Stimulated activated CD8-positive, alpha-beta memory T cell treated with anti-CD3 and anti-CD28 coated beads, Interleukin-12 subunit alpha, Interleukin-12 subunit beta, amount 100 ng/mL, for 4 hours (primary cell): Measurements from ENCODE around the gene ATF5.

ENCODE experiments used
- DNase-seq: peaks from one replicate; pipeline ENCODE4 v3.0.0-alpha.2; 2020; ENCODE audit warnings: low read depth

Gene ATF5

DNA sequence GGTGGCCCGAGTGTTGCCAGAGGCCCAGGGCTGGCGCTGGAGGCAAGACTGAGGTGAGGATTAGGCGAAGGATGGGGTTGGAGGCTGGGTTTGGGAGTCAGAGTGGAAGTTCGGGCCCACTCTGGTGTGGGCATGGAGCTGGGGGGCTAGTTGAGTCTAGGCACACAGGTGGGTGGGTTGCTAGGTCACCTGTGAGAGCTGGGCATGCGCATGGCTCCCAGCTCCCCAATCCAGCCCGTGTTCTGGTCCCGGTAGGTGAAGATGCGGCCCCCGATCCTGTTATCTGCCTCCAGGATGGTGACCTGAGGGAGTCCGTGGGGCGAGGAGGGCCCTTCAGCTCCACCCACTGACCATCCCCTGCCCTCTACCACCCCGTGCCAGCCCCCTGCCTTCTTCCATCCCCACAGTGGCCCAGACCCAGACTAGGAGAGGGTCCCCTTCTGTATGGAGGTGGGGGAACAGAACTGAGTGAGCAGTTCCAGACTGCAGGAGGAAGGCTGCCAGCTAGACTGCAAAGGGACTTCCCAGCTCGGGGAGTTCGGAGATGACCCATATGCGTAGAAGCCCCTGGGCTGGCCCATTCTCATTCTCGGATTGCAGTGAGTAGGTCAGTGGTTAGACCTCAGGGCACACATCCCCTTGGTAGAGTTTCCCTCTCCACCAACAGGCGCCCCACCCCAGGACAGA lies 34.0 kb upstream of the ATF5 start:
- DNase-seq = no peak

DNA sequence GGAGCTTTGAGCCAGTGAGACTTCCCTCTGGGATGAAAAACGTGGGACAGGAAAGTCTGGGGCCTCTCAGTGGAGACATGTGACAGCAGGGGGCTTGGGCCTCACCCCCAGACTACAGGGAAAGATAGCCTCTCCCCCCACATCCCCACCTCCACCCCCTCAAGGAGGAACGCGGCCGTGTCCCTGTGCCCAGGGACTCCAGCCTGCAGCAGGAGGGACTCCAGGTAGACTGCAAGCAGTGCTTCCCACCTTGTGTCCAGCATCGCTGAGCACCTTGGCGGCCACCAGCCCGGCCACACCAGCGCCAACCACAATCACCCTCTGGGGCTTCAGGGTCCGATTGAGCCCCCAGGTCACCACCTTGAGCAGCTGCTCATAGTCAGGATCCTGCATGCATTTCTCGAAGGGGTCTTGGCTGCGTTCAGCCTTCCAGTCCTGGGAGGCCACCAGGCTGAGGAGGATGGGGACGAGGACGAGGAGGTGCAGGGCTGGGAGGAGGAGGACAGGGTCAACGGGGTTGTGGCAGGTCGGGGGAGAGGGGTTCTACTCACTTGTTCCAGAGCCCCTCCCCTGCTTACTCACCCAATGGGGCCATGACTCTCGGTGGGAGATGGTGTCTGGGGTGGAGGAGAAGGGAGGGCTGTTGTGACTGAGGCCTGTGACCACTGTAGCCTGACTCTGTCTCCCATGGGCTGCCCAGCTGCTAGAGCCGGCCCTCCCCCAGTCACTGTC lies 33.3 kb upstream of the ATF5 start:
- no peak for DNase-seq

DNA sequence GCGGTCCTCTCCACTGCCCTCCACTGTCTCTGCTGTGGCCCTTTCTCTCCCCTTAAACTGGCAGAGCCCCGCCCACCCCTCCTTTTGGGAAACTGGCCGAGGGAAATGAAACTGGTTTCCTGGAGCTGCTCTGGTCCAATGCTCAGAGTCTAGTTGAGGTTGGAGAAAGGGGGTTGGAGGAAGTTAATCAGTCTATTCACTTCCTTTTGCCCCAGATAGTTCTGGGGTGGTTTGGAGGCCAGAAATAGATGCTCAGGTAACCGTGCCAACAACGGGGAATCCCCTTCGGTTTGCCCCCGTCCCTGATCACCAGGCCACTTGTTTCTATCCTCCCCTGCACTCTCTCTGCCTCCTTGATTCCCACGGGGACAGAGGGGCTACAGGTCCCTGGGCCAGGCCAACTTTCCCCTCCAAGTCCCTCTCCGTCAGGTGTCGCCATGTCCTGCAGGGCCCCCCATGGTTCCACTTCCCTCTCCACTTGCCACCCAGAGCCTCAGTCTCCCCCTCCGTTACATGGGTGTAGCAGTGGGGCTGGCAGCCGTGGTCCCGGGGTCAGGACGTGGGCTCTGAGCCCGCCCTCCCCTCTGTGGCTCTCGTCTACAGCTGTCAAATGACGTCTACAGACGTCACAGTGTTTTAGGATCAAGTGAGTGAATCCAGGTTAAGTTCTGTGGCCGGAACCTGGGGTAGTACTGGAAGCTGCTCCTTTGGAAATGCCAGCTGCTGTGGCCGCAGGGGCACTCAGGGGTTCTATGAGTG lies 32.0 kb upstream of the ATF5 start, which contains the start of gene IL4I1:
IL4I1 (minus strand) TSS at position 25 of the 759 bp plus-strand sequence. CDS start 727 bp downstream, outside the sequence.
- DNase-seq = peak; percentile 42

DNA sequence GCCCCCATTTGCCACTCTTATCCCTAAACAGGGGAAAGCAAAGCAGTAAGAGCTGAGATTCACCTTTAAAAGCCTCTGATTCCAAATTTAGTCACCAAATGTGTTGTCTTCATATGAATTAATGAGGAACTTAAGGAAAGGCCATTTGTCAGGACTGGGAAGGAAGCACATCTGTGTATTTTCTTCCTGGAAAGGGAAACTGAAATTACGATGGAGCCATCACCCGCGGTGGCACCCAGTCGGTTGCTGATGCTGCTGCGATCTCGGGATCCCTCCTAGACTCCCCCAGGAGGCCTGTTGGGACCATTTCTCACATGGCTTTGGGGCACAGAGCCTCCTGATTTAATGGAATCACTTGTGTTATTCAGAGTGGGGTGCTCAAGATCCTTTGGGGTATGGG lies 24.9 kb upstream of the ATF5 start:
- DNase-seq = no peak

DNA sequence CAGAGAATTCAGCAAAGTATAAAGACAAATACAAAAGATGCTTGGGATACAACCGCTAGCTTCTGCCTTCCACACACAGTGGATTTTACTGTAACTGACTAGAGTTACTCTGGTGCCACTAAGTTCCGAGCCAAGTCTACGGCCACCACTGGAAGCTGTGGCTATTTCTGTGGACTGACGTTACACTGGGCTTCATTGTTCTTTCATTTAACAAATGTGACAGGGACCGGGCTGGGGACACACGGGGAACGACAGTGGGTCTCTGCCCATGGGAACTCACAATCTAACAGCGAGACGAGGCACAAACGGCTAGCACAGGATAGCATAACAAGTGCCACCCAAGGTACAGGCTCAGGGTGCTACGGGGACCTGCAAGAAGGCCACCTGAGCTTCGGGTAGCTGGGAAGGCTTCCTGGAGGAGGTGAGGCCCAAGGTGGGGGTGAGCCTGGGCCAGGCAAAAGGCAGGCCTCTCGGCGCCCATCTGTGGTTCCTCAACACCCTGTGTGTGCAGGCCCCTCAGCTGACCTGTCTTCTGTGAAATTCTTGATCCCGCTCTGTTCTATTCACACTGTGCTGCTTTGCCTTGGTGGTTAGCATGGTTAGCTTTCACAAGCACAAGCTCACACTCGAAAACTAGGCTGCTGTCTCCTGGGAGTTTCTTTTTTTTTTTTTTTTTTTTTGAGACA lies 22.0 kb upstream of the ATF5 start:
- no peak for DNase-seq

DNA sequence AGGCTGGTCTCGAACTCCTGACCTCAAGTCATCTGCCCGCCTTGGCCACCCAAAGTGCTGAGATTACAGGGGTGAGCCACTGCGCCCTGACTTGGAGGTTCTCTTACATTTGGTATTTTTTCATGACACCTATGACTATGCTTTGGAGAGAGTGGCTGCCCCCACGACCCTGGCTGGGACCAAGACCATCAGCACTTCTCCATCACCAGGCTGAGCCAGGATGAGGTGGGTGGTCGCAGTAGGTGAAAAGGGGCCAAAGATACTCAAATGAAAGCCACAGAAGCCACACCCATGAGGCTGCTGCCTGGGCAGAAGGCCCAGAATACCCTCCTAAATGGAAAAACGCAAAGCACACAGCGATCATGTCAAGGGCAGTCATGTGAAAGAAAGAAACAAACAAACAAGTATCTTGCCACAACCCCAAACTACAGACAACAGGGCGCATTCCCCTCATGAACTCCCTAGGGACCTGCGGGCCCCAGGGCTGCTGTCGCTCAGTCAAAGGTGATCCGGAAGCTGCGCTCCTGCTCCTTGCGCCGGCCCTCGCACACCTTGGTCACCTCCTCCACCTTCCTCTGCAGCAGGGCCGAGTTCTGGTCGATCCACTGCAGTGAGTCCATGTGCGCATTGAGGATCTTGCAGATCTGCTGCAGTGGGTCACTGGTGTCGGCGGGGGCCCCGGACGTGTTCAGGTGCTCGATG lies 21.1 kb upstream of the ATF5 start:
- DNase-seq = no peak

DNA sequence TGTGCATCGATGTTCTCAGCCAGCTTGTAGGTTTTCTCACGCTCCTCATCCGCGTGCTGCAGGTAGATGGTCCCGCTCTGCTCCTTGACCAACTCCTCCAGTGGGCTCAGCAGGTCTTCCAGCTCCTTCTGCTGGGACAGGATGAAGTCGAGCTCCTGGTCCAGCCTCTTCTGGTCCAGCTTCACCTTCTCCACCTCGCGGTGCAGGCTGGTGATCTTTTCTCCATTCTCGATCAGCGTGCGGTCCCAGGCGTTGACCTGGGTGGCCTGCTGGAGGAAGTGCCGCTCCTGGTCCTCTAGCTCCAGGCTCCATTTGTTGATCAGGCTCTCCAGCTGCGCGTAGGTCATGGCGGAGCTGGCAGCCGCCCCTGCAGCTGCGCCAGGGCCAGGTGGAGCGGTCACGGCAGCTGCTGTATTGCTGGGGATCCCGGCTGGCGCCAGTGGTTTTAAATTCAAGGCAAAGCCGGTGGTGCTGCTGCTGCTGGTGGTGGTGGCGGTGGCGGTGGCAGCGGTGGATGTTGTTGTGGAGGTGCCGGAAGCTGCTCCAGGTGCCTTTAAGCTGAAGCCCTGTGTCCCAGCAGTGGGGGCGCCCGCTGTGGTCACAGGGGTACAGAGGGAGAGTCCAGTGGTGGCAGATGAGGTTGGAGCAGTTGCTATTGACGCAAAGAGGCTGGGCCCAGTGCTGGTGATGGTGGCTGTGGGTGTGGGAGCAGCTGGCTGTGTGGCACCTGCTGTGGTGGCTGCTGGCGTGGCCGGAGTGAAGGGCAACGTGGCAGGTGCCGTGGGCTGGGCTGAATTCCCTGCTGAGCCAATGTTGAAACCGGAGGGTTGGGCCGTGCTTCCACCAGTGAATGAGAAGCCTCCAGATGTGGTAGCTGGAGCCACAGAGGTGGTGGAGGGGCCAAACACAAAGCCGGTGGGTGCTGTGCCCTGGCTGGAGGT lies 20.3 kb upstream of the ATF5 start:
- no peak for DNase-seq

DNA sequence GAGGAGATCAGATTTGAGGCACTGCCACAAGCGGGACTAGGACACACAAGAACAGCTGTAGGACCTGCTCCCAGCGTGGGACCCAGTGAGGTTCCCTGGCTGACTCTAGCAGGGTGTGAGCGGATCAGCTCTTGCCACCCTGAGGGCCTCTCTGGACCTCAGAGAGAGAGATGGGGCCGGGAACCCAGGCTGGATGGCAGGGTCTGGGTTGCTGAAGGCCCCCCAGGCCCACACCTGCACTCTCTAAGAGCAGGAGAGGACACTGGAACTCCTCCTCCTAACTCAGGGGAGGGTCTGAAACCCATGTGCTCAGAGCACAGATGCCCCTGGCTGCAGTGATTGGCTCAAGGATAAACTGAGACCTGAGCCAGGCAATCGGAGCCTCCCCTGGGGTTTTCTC lies 18.8 kb upstream of the ATF5 start:
- DNase-seq = no peak

DNA sequence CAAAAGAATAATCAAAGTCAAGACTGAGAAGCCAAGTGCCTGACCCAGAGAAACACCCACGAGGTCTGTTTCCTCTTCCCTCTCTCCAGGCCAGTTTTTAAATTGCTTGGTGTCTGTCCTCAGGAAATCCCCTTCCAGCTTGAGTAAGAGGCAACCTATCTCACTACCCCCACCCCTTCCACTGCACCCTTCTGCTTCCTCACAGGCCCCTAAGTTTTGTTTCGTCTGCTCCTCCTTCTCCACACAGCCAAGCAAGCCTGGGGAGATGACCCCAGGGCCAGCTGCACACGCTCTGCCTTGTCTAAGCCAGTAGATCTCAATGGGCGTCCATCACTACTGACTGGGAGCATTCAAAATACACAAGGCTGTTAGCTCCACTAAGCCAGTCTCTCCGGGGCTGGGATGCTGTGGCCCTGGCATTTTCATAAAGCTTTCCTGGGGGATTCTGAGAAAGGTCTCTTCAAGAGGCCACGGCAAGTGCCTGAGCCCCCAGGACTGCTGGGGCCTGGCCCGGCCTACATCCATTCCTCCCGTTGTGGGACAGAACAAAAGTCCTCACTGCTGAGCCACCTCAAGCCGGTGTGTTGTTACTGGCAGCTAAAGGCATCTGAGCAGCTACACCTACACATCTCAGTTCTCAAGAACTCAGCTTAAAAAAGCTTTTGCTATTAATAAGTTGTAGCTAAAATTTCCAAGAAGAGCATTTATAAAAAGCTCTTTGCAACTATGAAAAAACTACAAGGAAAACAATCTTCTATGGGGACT lies 17.4 kb upstream of the ATF5 start:
- no peak for DNase-seq

DNA sequence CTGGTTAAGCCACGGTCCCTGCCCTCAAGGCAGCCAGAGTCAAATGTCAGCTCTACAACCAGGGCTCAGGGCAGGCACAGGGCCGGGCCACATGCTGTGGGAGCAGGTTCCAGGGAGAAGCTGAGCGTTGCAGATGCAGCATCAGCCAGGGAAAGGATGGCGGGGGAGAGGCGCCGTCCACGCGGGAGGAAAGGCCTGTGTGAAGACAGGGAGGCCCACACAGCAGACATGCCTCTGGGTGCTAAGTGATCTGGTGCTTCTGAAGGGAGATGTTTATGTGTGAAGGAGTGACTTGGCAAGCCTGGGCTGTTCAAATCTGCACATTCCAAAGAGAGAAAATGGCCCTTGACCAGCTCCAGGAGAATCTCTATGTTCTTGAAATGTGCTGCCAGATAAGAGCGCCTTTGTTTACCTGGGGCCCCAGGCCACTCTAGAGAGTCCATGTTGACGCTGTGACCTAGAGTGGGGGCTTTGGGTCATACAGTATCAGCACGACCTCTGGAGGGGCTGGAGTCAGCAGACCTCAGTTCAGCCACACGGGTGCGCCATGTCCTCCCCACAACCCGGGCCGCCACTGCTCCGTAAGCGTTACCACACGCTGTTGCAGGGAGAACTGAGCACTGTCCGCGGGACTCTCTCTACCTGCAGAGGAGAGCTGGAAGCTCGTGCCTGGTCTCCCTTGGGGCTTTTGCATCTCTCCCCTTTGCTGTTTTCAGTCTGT lies 15.9 kb upstream of the ATF5 start:
- no peak for DNase-seq

DNA sequence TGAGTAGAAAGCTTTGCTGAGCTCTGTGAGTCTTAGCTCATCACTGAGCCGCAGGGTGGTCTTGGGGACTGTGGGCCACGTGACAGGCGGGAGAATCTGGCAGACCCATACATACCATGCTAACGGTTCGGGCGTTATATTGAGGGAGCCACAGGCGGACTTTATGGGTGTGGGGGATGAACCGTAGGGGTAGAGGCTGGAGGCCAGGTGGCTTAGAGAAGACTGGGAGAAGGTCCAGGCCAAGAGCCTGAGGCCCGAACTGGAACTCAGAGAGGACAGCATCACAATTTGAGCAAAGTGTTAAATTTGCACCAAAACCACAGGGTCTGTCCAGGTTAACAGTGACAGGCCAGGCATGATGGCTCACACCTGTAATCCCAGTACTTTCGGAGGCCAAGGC lies 15.3 kb upstream of the ATF5 start:
- DNase-seq = no peak

DNA sequence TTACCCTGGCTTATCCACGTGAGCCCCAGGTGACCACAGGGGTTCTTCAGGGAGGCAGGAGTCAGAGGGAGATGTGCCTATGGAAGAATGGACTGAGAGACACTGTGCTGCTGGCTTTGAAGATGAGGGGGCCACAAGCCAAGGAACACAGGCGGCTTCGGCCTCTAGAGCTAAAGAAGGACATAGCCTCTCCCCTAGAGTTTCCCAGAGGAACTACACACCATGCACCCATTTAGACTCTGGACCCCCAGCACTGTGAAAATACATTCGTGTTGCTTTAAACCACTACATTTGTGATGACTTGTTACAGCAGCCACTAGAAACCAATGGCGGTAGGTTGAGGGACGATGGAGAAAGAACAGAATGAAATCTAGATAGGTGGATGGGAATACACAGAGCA lies 13.7 kb upstream of the ATF5 start:
- DNase-seq = no peak

DNA sequence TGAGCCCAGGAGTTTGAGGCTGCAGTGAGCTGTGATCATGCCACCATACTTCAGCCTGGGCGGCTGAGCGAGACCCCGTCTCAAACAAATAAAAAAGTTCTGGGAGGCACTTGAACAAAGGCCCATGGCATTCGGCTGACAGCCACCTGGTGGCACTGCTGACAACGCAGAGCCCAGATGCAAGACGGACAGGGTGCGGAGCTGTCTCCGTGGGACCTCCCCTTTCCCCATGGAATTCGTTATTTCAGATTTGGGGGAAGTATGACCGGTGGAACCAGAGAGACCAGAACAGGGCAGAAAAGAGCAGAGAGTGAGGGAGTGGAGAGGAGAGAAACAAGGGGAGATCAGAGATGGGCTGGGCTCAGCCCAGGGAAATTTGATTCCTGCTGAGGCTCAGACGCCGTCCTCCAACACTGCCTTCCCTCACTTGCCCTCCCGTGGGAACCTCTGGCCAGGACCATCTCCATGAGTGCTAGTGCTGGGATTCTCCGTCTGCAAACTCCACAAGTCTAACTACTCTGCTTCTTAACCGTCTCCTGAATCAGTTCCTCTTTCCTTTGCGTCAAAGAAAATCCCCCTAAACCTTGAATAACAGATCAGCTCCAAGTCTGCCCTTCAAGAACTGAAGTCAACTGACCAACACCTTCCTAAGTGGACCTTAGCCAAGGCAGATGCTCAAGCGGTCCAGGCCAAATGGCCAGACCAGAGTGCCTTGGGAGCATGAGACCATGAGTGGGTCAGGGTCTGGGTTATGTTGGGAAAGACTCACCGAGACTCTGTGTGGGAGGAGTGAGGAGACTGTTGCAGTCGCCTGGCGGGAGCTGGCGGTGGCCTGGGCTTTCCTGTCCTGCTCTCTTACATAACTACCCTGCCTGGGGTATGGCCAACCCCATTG lies 11.9 kb upstream of the ATF5 start:
- DNase-seq = no peak

DNA sequence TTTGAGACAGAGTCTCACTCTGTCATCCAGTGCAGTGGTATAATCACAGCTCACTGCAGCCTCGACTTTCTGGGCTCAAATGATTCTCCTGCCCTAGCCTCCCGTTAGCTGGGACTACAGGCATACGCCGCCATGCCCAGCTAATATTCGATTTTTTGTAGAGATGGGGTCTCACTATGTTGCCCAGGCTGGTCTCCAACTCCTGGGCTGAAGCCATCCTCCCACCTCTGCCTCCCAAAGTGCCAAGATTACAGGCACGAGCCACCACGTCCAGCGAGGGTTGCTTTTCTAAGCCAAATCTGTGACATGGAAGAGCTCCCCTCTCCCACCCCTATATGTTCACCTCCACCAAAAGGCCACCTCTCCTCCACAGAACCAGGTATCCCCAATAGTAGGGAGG lies 10.9 kb upstream of the ATF5 start:
- no peak for DNase-seq

DNA sequence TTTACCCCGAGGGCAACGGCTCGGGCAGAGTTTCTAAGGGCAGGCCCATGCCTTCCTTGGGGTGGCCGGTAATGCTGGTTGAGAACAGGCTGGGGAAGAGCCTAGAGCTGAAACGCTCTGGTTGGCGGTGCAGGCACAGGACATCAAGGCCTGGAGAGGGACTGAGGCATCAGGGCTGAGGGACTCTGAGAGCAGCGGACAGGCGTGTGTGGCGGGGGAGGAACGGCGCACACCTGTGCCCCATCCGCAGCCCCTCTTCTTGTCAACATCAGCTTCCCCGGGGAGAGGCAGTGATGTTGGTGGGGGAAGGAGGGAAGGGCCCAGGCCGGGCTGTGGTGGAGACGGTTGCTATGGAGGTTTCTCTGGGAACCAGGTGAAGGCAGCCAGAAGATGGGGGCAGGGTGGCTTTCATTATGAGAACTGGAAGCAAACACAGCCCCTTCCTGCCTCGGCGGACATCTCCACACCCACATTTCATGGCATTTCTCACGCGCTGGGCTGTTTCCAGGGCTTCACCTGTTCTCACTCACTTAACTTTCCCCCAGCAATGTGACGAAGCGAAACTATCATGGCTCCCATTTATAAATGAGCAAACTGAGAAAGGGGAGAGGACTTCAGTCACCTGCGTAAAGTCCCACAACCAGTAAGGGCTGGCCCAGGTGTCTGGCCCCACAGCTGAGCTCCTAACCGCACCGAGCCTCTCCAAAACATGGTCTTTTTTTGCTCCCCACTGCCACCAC lies 8.2 kb upstream of the ATF5 start:
- no peak for DNase-seq

DNA sequence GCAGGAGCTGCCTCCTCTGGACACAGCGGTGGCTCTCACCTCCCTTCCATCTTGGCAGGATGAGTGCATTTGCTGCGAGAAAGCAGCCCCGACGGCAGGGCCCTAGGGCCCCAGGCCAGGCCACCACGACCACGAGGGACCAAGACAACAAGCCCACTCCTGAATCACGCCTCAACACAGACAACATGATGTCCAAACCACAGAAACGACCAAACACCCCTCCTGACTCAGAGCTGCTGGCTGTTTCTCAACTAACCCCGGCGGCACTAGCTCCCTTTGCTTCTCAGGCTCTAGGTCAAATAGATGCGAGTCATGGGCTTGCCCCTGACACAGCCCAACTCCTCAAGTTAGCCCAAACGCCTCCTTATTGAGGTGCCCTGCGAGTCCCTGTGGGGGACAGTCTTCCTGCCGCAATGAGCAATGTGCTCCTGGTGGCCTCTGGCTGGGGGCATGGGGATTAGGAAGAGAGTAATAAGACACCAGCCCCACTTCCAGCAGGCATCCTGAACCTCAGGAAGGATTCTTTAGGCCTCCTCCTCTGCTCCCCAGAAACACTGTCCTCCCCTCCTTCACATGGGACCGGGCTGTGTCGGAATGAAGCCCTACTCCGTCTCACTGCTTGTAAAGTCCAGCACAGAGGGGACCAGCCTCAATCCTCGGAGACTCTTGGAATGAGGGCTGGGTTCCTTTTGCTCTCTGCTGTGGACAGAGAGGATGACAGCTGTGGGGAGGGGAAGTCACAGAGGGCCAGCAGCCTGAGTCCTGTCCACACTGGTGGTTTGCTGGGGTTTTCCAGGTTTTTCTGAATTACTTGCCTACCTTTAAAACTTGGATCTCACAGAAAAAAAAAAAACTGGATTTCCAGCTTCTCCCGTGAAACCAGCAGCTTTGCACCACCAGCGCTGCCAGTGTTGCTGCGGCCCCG lies 6.9 kb upstream of the ATF5 start:
- DNase-seq = no peak
